GM21717 (cell line): ENCODE data around the gene TRIM34.
"Not testable (repeated sequence)": the region's sequence is repeated elsewhere in the genome, so short reads cannot be mapped to it uniquely, and the experiment has no call there.

Source experiments
- ATAC-seq: cut with Tn5 transposase; IDR thresholded peaks from one replicate; pipeline ENCODE4 v1.9.1; 2021; ENCODE audit warnings: mild to moderate bottlenecking, moderate library complexity; ENCODE audit not compliant: unreplicated experiment

The TRIM34 gene

DNA sequence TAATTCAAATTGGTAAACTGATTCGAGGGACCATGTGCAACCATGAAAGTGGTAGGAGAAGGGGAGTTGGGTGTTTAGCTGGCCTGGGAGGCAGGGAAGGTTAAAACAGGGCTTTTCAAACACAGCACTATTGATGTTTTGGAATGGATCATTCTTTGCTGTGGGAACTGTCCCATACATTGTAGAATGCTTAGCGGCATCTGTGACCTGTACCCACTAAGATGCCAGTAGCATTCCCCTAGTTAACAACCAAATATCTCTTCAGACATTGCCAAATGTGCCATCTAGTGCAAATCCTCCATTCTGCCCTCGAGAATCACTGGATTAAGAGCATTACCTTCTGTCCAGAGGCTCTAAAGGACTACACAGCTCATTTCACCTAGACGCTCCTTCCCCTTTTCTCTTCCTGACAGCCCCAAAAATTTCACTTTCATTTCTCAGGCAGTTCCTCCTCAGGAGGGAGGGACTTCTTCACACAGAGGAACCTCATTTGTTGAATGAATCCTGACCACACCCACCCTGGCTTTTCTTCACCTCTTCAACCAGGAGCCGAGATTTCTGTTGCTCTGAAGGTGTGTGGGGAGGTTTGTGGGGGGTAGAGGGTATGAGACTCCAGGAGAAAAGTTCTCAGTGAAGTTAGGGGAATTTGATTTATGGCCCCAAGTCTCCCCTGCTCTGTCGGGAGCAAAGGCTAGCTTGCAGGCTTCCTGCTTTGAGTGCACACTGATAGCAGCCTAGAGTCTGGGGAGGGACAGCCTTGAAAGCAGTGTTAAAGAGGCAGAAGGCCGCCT is at the start of gene TRIM34:
TSS of gene TRIM34 (plus strand) at position 513 of the 791 bp plus-strand sequence. CDS start 7,331 bp downstream, outside the sequence.
- ATAC-seq = peak; percentile 98

DNA sequence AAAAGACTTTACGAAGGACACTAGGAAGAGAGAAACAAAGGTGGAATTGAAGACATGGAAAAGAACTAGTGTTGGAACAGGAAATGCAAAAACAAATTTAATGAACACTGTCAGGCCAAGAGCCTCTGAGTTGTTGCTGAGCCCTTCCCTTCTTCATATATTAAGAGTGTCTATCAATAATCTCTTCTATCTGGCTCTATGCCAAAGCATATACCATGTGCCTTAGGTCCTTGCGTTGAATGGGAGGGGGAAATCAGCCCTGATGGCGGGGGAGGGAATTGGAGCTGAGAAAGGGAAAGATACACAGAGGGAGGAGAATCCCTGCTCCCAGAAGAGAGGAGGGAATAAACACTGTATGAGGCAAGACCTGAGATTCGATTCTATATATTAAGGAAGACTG is 49.6 kb upstream of the TRIM34 start:
- ATAC-seq = no peak

DNA sequence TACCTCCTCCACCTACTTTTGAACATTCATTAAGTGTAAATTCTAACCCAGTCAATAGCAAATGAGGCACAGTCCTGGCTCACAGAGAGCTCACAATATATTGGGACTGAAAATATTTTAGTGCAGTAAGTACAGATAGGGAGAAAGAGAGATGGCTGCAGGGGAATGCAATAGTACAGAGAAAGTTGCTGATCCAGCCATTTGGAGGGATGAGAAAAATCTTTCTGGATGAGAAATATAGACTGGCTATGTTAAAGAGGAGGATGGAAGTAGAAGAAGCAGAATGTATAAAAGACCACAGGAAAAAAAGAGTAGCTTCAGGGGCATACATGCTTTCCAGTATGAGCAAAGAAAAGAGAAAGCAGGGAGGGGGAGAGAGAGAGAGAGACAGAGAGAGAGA is 47.7 kb upstream of the TRIM34 start:
- ATAC-seq = no peak

- ATAC-seq = no peak
Observed at GRCh38 chr11:5580577-5580976, 44.2 kb upstream of the TRIM34 start, which contains the start of gene OR52B6. Gene OR52B6 (plus strand): TSS chr11:5580877. CDS start chr11:5580877, 0 bp downstream.

DNA sequence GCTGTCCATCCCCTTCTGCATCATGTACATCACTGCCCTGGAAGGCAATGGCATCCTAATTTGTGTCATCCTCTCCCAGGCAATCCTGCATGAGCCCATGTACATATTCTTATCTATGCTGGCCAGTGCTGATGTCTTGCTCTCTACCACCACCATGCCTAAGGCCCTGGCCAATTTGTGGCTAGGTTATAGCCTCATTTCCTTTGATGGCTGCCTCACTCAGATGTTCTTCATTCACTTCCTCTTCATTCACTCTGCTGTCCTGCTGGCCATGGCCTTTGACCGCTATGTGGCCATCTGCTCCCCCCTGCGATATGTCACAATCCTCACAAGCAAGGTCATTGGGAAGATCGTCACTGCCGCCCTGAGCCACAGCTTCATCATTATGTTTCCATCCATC is 43.8 kb upstream of the TRIM34 start:
- no peak for ATAC-seq

DNA sequence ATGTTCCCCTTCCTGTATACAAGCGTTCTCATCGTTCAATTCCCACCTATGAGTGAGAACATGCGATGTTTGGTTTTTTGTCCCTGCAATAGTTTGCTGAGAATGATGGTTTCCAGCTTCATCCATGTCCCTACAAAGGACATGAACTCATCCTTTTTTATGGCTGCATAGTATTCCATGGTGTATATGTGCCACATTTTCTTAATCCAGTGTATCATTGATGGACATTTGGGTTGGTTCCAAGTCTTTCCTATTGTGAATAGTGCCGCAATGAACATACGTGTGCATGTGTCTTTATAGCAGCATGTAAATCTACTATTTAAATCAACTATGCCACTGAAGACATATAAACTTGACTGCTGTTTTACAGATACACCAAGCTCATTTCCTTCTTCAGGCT is 40.3 kb upstream of the TRIM34 start:
- ATAC-seq = not testable (repeated sequence)

GRCh38 chr11:5589906-5590305 is 34.9 kb upstream of the TRIM34 start:
- ATAC-seq = not testable (repeated sequence)

GRCh38 chr11:5591613-5592012 is 33.2 kb upstream of the TRIM34 start:
- ATAC-seq = no peak

DNA sequence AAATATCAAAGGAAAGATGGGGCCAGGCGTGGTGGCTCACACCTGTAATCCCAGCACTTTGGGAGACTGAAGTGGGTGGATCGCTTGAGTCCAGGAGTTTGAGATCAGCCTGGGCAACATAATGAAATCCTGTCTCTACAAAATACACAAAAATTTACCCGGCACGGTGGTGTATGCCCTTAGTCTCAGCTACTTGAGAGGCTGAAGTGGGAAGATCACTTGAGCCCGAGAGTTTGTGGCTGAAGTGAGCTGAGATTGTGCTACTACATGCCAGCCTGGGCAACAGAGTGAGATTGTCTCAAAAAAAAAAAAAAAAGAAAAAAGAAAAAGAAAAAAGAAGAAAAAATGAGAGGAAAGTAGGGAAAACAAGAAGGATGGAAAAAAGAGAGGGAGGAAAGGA is 32.2 kb upstream of the TRIM34 start:
- ATAC-seq = no peak

GRCh38 chr11:5593146-5593545 is 31.7 kb upstream of the TRIM34 start:
- no peak for ATAC-seq

- ATAC-seq = no peak
Observed at GRCh38 chr11:5596607-5597201, 28.1 kb upstream of the TRIM34 start, which contains the start of gene TRIM6. Gene TRIM6 (plus strand): TSS chr11:5596637. CDS start chr11:5596898, 261 bp downstream.

GRCh38 chr11:5597953-5598352 is 26.8 kb upstream of the TRIM34 start:
- ATAC-seq = no peak

- ATAC-seq = peak; percentile 91
Observed at GRCh38 chr11:5600374-5600851, 24.4 kb upstream of the TRIM34 start.

- not testable (repeated sequence) for ATAC-seq
Observed at GRCh38 chr11:5602791-5603190, 22.0 kb upstream of the TRIM34 start.

DNA sequence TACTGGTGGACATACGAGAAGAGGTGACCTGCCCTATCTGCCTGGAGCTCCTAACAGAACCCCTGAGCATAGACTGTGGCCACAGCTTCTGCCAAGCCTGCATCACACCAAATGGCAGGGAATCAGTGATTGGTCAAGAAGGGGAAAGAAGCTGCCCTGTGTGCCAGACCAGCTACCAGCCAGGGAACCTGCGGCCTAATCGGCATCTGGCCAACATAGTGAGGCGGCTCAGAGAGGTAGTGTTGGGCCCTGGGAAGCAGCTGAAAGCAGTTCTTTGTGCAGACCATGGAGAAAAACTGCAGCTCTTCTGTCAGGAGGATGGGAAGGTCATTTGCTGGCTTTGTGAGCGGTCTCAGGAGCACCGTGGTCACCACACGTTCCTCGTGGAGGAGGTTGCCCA is 21.5 kb upstream of the TRIM34 start:
- no peak for ATAC-seq

- ATAC-seq = no peak
Observed at GRCh38 chr11:5604896-5605295, 19.9 kb upstream of the TRIM34 start.

DNA sequence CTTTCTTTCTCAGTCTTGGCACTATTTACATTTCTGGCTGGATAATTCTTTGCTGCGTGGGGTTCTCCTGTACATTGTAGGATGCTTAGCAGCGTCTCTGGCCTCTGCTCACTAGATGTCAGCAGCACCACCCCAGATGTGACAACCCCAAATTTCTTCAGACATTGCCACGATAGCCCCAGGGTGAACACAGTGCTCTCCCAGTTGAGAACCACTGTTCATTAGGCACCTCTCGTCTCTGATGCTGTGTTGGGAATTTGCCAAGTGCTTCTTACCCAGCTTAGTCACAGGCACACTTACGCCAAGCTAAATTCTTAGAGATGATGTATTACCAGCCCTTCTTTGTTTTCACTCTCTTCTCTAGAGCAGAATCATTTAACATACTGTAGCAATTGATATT is 19.0 kb upstream of the TRIM34 start:
- no peak for ATAC-seq

- ATAC-seq = no peak
Observed at GRCh38 chr11:5608808-5609207, 16.0 kb upstream of the TRIM34 start.

- ATAC-seq = no peak
Observed at GRCh38 chr11:5610446-5610845, 14.4 kb upstream of the TRIM34 start.

DNA sequence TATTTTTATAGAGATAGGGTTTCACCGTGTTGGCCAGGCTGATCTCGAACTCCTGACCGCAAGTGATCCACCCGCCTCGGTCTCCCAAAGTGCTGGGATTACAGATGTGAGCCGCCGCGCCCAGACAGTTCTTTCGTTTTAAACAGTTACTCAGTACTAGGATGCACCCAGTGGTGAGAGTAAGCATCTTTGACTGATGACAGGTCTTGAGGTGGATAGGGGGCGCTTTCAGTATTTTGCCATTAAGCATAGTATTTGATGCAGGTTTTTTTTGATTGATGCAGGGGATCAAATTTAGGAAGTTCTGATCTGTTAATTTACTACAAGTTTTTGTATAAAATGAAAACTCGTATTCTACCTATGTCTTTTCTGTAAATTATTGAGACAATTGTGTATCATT is 13.2 kb upstream of the TRIM34 start:
- no peak for ATAC-seq

GRCh38 chr11:5618807-5619206 is 6.0 kb upstream of the TRIM34 start:
- no peak for ATAC-seq
